SH-SY5Y (cell line): ENCODE measurements around the gene HOXB5.

Experiments
- GATA2 ChIP-seq: IDR thresholded peaks from 2 replicates; pipeline ENCODE4 v1.6.1; 2011; ENCODE audit warnings: mild to moderate bottlenecking, low read depth, low read length
- GATA3 ChIP-seq: IDR thresholded peaks from 2 replicates; pipeline ENCODE4 v1.6.1; 2011; ENCODE audit warnings: low read depth, mild to moderate bottlenecking, low read length, moderate library complexity

- TF ChIP-seq GATA3, result no peak
- no peak for TF ChIP-seq GATA2
Observed at GRCh38 chr17:48630009-48630924, 36.7 kb upstream of the HOXB5 start.
